Mucosa of rectum (tissue), 2 donors: ENCODE measurements around the gene PDE6G.

Source experiments
- H3K27ac ChIP-seq, 2 donors: one replicate each; pipeline ENCODE4 v1.7.0; 2013; ENCODE audit warnings: inconsistent platforms in 2 of 2, low read depth in 2 of 2, low read length in 2 of 2
- H3K27me3 ChIP-seq, 2 donors: one replicate each; pipeline ENCODE4 v1.7.0; 2013; ENCODE audit warnings: low read length in 2 of 2; ENCODE audit not compliant: control insufficient read depth in 2 of 2, insufficient read depth in 2 of 2
- H3K36me3 ChIP-seq, 2 donors: one replicate each; pipeline ENCODE4 v1.7.0; 2013; ENCODE audit warnings: low read length in 2 of 2; ENCODE audit not compliant: control insufficient read depth in 2 of 2, insufficient read depth in 2 of 2
- H3K4me1 ChIP-seq, 2 donors: one replicate each; pipeline ENCODE4 v1.7.0; 2013; ENCODE audit warnings: low read length in 2 of 2, mild to moderate bottlenecking in 1 of 2; ENCODE audit not compliant: control insufficient read depth in 2 of 2, insufficient read depth in 2 of 2
- H3K4me3 ChIP-seq, 2 donors: one replicate each; pipeline ENCODE4 v1.7.0; 2013; ENCODE audit warnings: low read length in 2 of 2
- H3K9ac ChIP-seq, 2 donors: one replicate each; pipeline ENCODE4 v1.7.0; 2013; ENCODE audit warnings: low read length in 2 of 2, low read depth in 1 of 2, mild to moderate bottlenecking in 1 of 2
- H3K9me3 ChIP-seq, 2 donors: one replicate each; pipeline ENCODE4 v1.7.0; 2013; ENCODE audit warnings: low read length in 2 of 2; ENCODE audit not compliant: control insufficient read depth in 2 of 2
- donor health status: healthy.
- donor health status: Normal muscosa, but diverticular disease.

The PDE6G gene

GRCh38 chr17:81664051-81664470 lies 7.7 kb upstream of the PDE6G start:
- H3K36me3 ChIP-seq, result peaks cover 0 to 3% of the 10 kb centered on the region in 2 donors
- H3K4me3 ChIP-seq, result no peak overlapping the region
- H3K9me3 ChIP-seq, result no peaks in the 10 kb centered on the region
- no peak overlapping the region for H3K9ac ChIP-seq
- H3K27ac ChIP-seq, result no peak overlapping the region
- no peaks in the 10 kb centered on the region for H3K27me3 ChIP-seq
- H3K4me1 ChIP-seq, result peaks cover 10 to 12% of the 10 kb centered on the region in 2 donors

GRCh38 chr17:81662002-81662401 lies 5.7 kb upstream of the PDE6G start:
- Histone ChIP-seq H3K36me3 (peaks cover 0 to 3% of the 10 kb centered on the region in 2 donors), H3K27ac (no peak overlapping the region), H3K9ac (no peak overlapping the region), H3K4me1 (peaks cover 7 to 10% of the 10 kb centered on the region in 2 donors), H3K27me3 (no peaks in the 10 kb centered on the region), H3K9me3 (no peaks in the 10 kb centered on the region), H3K4me3 (no peak overlapping the region)

- Histone ChIP-seq H3K9me3 (no peaks in the 10 kb centered on the region), H3K36me3 (peaks cover 0 to 3% of the 10 kb centered on the region in 2 donors), H3K9ac (no peak overlapping the region), H3K4me3 (no peak overlapping the region), H3K27me3 (no peaks in the 10 kb centered on the region), H3K27ac (no peak overlapping the region), H3K4me1 (peaks cover 2% of the 10 kb centered on the region in 2 donors)
Observed at GRCh38 chr17:81660441-81660840, 4.1 kb upstream of the PDE6G start.

GRCh38 chr17:81659038-81659437 lies 2.7 kb upstream of the PDE6G start:
- Histone ChIP-seq H3K36me3 (peaks cover 0 to under 1% of the 10 kb centered on the region in 2 donors), H3K9ac (no peak overlapping the region), H3K4me3 (no peak overlapping the region), H3K27me3 (no peaks in the 10 kb centered on the region), H3K9me3 (no peaks in the 10 kb centered on the region), H3K4me1 (no peaks in the 10 kb centered on the region), H3K27ac (no peak overlapping the region)

GRCh38 chr17:81656835-81657234 lies 493 bp upstream of the PDE6G start:
- Histone ChIP-seq H3K27ac (no peak overlapping the region), H3K4me3 (no peak overlapping the region), H3K27me3 (no peaks in the 10 kb centered on the region), H3K36me3 (no peaks in the 10 kb centered on the region), H3K9ac (no peak overlapping the region), H3K4me1 (no peaks in the 10 kb centered on the region), H3K9me3 (no peaks in the 10 kb centered on the region)

GRCh38 chr17:81655378-81656117 lies 794 bp downstream of the PDE6G start:
- Histone ChIP-seq H3K9me3 (no peaks in the 10 kb centered on the region), H3K4me1 (no peaks in the 10 kb centered on the region), H3K4me3 (no peak overlapping the region), H3K9ac (no peak overlapping the region), H3K27ac (no peak overlapping the region), H3K27me3 (no peaks in the 10 kb centered on the region), H3K36me3 (no peaks in the 10 kb centered on the region)

GRCh38 chr17:81652906-81653771 lies 3.2 kb downstream of the PDE6G start:
- Histone ChIP-seq H3K9ac (no peak overlapping the region), H3K9me3 (no peaks in the 10 kb centered on the region), H3K4me1 (no peaks in the 10 kb centered on the region), H3K27me3 (no peaks in the 10 kb centered on the region), H3K4me3 (peak overlapping the region in 1 of 2 donors; percentile 26), H3K36me3 (no peaks in the 10 kb centered on the region), H3K27ac (no peak overlapping the region)

- H3K36me3 ChIP-seq, result no peaks in the 10 kb centered on the region
- no peak overlapping the region for H3K9ac ChIP-seq
- no peaks in the 10 kb centered on the region for H3K4me1 ChIP-seq
- peaks cover 4% of the 10 kb centered on the region in 2 donors for H3K27me3 ChIP-seq
- H3K9me3 ChIP-seq, result no peaks in the 10 kb centered on the region
- no peak overlapping the region for H3K4me3 ChIP-seq
- no peak overlapping the region for H3K27ac ChIP-seq
Observed at GRCh38 chr17:81651692-81652091, 4.7 kb downstream of the PDE6G start.

- H3K4me1 ChIP-seq, result no peaks in the 10 kb centered on the region
- H3K4me3 ChIP-seq, result no peak overlapping the region
- H3K36me3 ChIP-seq, result no peaks in the 10 kb centered on the region
- no peak overlapping the region for H3K9ac ChIP-seq
- no peak overlapping the region for H3K27ac ChIP-seq
- peaks cover 4% of the 10 kb centered on the region in 2 donors for H3K27me3 ChIP-seq
- no peaks in the 10 kb centered on the region for H3K9me3 ChIP-seq
Observed at GRCh38 chr17:81650951-81651350, 5.4 kb downstream of the PDE6G start.

- Histone ChIP-seq H3K36me3 (no peaks in the 10 kb centered on the region), H3K27me3 (peaks cover 4% of the 10 kb centered on the region in 2 donors), H3K4me1 (no peaks in the 10 kb centered on the region), H3K9me3 (no peaks in the 10 kb centered on the region), H3K4me3 (no peak overlapping the region), H3K27ac (no peak overlapping the region), H3K9ac (no peak overlapping the region)
Observed at GRCh38 chr17:81648707-81649085, 7.6 kb downstream of the PDE6G start.
